Activated CD8-positive, alpha-beta T cell treated with anti-CD3 and anti-CD28 coated beads, Interleukin-2, amount 10 ng/mL, durations not matched to agents 7 days and 5 days (primary cell): ENCODE results near the gene CCDC57. TPM values are rescaled to one million over a fixed set of nuclear protein-coding genes. Genes with fewer than 3 reads are reported as not detected.

Experiments
- ATAC-seq: fragments of 150-1000 bp; cut with Tn5 transposase; one replicate; pipeline ENCODE4 v1.10.0; 2021; ENCODE audit warnings: moderate library complexity
- CTCF ChIA-PET: fragments of 350-600 bp; sonication (Branson Sonifier 250); formaldehyde crosslinking; loops from one replicate; lab custom pipeline; 2021; ENCODE audit warnings: antibody characterized with exemption; lab: Charles Lee
- POLR2A ChIA-PET: fragments of 350-600 bp; sonication (Branson Sonifier 250); formaldehyde crosslinking; loops from one replicate; lab custom pipeline; 2021; ENCODE audit warnings: antibody characterized with exemption; lab: Charles Lee
- DNase-seq: peaks from one replicate; pipeline ENCODE4 v3.0.0-alpha.2; 2020
- H3K27ac Mint-ChIP-seq: one replicate; pipeline ENCODE4 v1.8.0; 2021; ENCODE audit warnings: mild to moderate bottlenecking, mixed read lengths
- H3K27me3 Mint-ChIP-seq: one replicate; pipeline ENCODE4 v1.8.0; 2021; ENCODE audit warnings: low read depth, mixed read lengths
- H3K36me3 Mint-ChIP-seq: one replicate; pipeline ENCODE4 v1.8.0; 2021; ENCODE audit warnings: low read depth, mixed read lengths
- H3K4me1 Mint-ChIP-seq: one replicate; pipeline ENCODE4 v1.8.0; 2021; ENCODE audit warnings: low read depth, mixed read lengths
- H3K4me3 Mint-ChIP-seq: one replicate; pipeline ENCODE4 v1.8.0; 2021; ENCODE audit warnings: mild to moderate bottlenecking, mixed read lengths
- H3K9me3 Mint-ChIP-seq: one replicate; pipeline ENCODE4 v1.8.0; 2022; ENCODE audit warnings: mixed read lengths; ENCODE audit not compliant: insufficient read depth
- total RNA-seq, 2 experiments: library from RNA; stranded (reverse); gene quantifications; one replicate each; pipeline ENCODE4 v1.2.3, GENCODE V29; 2021

Gene CCDC57
- total RNA-seq, 2 experiments from 2014 or later = 78.3 to 84.7 TPM

DNA sequence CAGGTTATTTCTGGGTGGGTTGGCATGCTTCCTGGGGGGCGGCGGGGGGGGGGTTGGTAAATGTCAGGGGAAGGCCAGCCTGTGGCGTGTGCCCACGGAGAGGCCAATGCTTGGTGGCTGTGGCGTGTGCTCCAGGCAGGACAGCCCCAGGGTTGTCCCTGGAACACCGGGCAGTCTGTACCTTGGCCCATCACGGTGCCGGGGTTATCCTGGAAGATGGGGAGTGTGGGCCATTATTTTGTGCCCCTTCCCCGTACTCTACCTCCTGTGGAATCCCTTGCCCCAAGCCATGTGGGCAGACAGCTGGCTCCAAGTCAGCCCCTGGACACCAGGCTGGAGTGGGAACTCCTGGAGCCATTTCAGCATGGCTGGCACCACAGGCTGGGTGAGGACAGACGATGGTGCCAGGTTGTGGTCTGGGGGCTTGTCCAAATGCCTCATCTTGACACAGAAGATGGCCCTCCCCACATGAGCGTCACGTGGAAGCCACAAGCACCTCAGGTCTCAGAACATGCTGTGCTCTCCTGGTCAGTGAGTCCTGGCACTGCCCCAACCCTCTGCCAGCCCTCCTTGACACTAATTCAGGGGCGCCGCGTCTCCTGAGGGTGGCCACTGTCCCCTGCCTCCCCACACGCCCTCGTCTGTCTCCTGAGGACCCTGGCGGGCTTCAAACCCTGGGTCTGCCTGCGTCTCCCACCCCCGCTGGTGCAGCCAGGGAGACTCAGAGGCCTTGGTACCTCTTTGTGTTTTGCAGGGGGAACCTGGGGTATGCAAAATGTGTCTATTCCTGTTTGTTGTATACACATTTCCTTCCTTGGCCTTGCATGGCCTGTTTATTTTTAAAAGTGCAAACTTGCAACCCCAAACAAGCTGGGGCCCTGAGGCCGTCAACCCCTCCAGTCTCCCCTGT, 20.5 kb upstream of the CCDC57 start:
- Mint-ChIP-seq H3K36me3 (peaks cover 34% of the 10 kb centered on the region), H3K4me3 (peak overlapping the region; percentile 43), H3K4me1 (peaks cover 42% of the 10 kb centered on the region), H3K27ac (peak overlapping the region; percentile 60), H3K27me3 (no peaks in the 10 kb centered on the region), H3K9me3 (no peaks in the 10 kb centered on the region)
- ChIA-PET POLR2A (no interaction called here), CTCF (no interaction called here)
- ATAC-seq (no peak), DNase-seq (no peak)

DNA sequence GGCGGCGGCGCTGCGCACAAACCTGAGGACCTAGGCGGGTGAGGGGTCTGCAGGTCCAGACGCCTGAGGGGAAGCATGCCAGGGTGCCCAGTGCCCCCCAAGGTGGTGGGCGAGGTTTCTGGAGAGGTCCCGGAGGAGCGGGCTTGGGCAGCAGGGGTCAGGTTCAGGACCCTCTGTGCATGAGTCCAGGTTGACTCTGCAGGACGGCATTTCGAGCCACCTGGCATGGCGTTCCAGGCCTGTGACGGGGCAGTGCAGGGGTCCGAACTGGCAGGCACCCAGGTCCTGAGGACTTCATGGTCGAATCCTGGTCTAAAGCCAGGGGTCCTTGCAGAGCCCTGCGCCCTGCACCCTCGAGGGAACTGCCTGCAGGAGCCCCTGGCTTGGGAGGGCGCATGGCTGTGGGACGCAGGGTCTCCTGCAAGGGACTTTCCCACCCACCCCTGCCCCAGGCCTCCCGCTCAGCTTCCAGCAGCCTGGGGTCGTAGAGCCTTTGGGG, 19.7 kb upstream of the CCDC57 start:
- Mint-ChIP-seq H3K27ac (peak overlapping the region; percentile 15), H3K36me3 (peaks cover 28% of the 10 kb centered on the region), H3K9me3 (no peaks in the 10 kb centered on the region), H3K27me3 (no peaks in the 10 kb centered on the region), H3K4me1 (peaks cover 40% of the 10 kb centered on the region), H3K4me3 (peak overlapping the region; percentile 15)
- DNase-seq (no peak), ATAC-seq (no peak)
- ChIA-PET POLR2A (no interaction called here), CTCF (interaction anchor here (1.5 kb wide), 1 partner anchor 26 kb away, joined by 5 read pairs; no protein-coding TSS in a partner anchor)

DNA sequence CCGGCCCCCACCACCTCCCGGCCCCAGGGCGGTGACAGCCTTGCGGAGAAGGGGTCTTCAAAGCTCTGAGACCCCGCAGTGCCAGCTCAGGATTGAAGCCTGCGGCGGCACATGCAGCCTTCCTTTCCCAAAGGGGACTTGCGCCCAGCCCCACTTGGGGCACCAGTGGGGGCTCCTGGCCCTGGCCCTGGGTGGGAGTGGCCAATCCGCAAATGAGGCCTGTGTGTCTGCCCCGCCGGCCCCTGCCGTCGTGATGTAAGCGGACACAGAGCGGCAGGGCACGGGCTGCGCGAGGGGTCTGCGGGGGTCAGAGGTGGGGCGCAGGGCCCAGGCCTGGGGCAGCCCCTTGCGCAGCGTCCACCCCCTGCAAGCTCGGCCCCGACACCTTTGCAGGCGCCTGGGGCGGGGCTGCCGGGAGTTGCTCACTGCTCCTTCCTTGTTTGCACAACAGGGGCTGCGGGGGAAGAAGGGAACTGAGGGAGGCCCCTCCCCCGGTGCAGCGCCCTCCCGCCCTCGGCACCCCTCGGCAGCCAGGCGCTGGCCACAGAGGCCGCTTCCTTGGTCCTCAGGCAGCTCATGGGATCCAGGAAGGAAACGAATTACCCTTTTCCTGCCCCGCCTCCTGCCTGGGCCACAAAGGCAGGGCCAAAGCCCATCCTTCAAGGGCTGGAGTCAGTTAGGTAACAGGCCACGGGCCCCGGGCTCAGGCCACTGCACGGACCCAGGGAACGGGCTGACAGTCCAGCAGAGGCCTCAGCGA, 19.1 kb upstream of the CCDC57 start:
- H3K36me3 Mint-ChIP-seq = peaks cover 27% of the 10 kb centered on the region
- ATAC-seq (peak; percentile 1), DNase-seq (peak; percentile 73)
- H3K27me3 Mint-ChIP-seq = no peaks in the 10 kb centered on the region
- ChIA-PET CTCF (interaction anchor here (1.5 to 1.9 kb wide), 3 partner anchors 10 to 90 kb away, joined by 5 to 7 read pairs (median 7); no protein-coding TSS in a partner anchor), POLR2A (interaction anchor here (0.6 kb wide), 1 partner anchor 16 kb away, joined by 4 read pairs; no protein-coding TSS in a partner anchor)
- H3K4me3 Mint-ChIP-seq = peak overlapping the region; percentile 40
- H3K27ac Mint-ChIP-seq = peak overlapping the region; percentile 15
- H3K4me1 Mint-ChIP-seq = peaks cover 43% of the 10 kb centered on the region
- no peaks in the 10 kb centered on the region for H3K9me3 Mint-ChIP-seq

DNA sequence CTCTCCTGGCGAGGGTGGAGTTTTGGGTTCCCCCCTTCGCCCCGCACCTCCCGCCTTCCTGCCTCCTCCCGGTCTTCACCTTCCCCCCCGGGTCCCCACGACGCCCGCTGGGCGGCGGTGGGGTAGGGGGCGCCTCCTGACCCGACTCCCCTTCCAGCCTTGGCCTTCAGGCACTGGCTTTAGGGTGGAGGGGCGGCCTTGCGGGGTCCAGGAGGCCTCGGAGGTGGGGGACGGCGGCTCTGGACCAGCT, 18.6 kb upstream of the CCDC57 start:
- Mint-ChIP-seq H3K9me3 (no peaks in the 10 kb centered on the region), H3K27ac (no peak overlapping the region), H3K27me3 (no peaks in the 10 kb centered on the region), H3K4me3 (peak overlapping the region; percentile 40), H3K36me3 (peaks cover 24% of the 10 kb centered on the region), H3K4me1 (peaks cover 42% of the 10 kb centered on the region)
- DNase-seq (no peak), ATAC-seq (peak; percentile 25)
- CTCF ChIA-PET = interaction anchor here (1.5 to 1.9 kb wide), 3 partner anchors 10 to 90 kb away, joined by 5 to 7 read pairs (median 7); no protein-coding TSS in a partner anchor
- POLR2A ChIA-PET = interaction anchor here (0.6 kb wide), 1 partner anchor 16 kb away, joined by 4 read pairs; no protein-coding TSS in a partner anchor

DNA sequence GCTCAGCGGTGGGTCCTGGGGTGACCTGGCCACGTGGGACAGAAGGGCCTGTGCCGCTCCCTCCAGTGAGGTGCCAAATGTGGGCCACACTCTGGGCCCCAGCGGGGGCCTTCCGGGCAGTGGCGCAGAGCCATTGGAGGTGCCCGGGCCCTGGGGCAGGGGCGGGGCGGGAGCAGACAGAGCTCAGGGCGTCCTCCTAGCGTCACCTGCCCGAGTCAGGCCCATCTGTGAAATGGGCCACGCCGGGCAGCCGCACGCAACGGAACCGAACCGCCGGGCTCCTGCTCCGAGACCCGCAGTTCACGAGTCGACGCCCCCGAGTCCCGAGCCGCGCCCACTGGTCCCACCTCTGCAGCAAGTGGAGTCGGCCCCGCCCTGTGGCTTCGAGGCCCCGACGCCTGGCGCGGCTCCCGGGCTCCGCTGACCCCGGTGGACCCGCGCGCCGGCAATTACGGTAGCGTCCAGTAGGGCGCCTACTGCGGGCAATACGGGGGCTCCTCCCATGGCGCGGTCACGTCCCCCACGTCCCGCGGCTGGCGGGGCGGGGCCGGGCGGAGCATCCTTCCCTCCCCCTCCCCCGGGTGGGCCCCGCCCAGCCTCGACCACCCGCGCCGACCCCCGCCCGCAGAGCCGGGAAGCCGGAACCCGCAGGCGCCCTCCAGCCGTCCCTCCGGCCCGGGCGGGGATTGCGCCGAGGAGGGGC, 18.1 kb upstream of the CCDC57 start:
- H3K36me3 Mint-ChIP-seq = peaks cover 20% of the 10 kb centered on the region
- CTCF ChIA-PET = interaction anchor here (1.5 to 1.9 kb wide), 3 partner anchors 11 to 91 kb away, joined by 5 to 7 read pairs (median 7); no protein-coding TSS in a partner anchor
- peak overlapping the region; percentile 92 for H3K27ac Mint-ChIP-seq
- DNase-seq (peak; percentile 85), ATAC-seq (peak; percentile 45)
- H3K9me3 Mint-ChIP-seq = no peaks in the 10 kb centered on the region
- POLR2A ChIA-PET = interaction anchor here (0.5 to 0.7 kb wide), 3 partner anchors 19 to 30 kb away, joined by 3 to 4 read pairs (median 3); no protein-coding TSS in a partner anchor
- H3K4me1 Mint-ChIP-seq = peaks cover 37% of the 10 kb centered on the region
- peak overlapping the region; percentile 95 for H3K4me3 Mint-ChIP-seq
- no peaks in the 10 kb centered on the region for H3K27me3 Mint-ChIP-seq

DNA sequence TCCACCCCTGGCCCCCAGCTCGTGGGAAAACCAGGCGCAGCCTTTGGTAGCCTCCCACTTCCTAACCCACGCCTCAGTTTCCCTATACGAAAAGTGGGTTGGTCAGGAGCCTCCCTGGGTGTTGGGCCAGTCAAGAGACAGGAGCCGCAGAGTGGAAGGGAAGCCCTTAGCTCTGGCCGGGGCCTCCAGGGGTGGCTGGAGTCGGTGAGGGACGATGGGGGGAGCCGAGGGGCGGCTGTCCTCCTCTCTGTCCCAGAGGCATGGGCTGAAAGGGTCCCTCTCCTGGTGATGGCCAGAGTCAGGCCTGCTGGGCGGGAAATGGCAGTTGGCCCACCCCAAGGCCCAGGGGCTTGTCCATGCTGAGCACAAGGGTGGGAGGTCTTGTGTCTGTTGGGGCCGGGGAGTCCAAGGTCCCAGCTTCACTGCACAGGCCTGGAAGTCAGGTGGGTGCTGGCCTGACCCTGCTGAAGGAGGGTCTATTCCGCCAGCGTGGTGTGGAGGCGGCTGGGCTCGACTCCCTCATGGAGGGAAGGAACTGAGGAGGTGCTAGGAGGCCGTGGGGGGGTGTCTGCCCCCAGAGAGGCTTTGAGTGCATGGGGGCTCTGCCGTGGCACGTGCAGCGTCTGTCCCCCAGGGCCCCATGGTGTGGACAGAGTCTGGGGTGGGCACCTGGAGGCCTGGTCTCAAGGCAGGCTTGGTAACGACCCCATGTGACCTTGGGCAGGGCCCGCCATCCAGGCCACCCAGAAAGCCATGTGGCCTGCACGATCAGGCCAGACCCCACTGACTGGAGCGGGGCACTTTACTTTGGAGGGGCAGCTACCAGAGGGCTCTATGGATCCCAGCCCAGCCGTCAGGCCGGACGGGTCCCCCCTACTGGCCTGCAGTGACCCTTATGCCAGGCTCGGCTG, 17.3 kb upstream of the CCDC57 start:
- ChIA-PET CTCF (interaction anchor here (1.5 to 1.9 kb wide), 3 partner anchors 11 to 91 kb away, joined by 7 read pairs; no protein-coding TSS in a partner anchor), POLR2A (interaction anchor here (0.7 to 1.8 kb wide), 11 partner anchors 8 to 192 kb away, joined by 3 to 7 read pairs (median 4); partner anchors contain the start of genes CD7, CSNK1D and DCXR)
- Mint-ChIP-seq H3K27me3 (no peaks in the 10 kb centered on the region), H3K9me3 (no peaks in the 10 kb centered on the region), H3K27ac (peak overlapping the region; percentile 92), H3K36me3 (peaks cover 15% of the 10 kb centered on the region), H3K4me3 (peak overlapping the region; percentile 95), H3K4me1 (peaks cover 29% of the 10 kb centered on the region)
- ATAC-seq = peak; percentile 0
- no peak for DNase-seq

DNA sequence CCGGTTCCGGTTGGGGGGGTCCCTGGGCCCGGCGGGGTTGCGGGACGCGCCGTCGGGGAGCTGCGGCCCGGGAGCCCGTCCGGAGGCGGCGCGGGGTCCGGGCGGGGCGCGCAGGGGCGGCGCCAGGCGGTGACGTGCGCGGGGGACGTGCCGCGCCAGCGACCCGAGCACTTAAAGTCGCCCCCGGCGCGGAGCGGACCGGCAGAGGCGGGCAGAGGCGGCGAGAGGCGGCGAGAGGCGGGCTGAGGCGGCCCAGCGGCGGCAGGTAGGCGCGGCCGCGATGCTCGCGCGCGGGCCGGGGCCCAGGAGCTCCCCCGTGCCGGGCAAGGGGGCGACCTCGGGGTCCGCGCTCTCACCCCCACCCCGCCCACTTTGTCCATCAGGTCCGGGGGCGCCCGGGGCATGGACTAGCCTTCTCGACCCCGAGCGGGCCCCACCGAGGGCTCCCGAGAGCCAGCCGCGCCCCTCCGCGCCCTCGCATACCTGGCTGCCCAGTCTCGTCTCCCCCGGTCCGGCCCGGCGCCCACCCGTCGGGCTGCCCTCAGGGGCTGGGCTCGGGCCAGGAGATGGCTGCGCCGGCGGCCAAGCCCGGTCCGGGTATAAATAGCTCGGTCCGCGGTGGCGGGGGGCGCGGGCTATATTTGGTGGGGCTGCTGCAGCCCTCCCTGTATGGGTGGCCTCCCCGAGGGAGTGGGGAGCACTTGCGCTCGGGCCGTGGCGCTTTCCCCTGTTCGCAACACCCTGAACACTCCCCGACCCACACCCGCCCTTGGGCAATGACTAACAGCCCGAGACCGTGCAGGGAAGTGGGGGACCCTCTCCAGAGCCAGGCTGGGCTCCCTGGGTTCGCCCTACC, 16.4 kb upstream of the CCDC57 start, which contains the start of gene SLC16A3:
Gene SLC16A3, plus strand, starts transcription at position 201 of the 856 bp plus-strand sequence. CDS start 6,967 bp downstream, outside the sequence.
- H3K4me3 Mint-ChIP-seq = peak within 1 kb of the TSS; percentile 95
- H3K27ac Mint-ChIP-seq = peak within 1 kb of the TSS; percentile 92
- H3K27me3 Mint-ChIP-seq = no peaks in the 10 kb centered on the region
- DNase-seq (peak; percentile 80), ATAC-seq (peak; percentile 56)
- CTCF ChIA-PET = interaction anchor here (1.9 kb wide), 1 partner anchor 23 kb away, joined by 7 read pairs; no protein-coding TSS in a partner anchor
- H3K9me3 Mint-ChIP-seq = no peaks in the 10 kb centered on the region
- POLR2A ChIA-PET = interaction anchor here (0.7 to 1.8 kb wide), 16 partner anchors 9 to 199 kb away, joined by 3 to 7 read pairs (median 4); partner anchors contain the start of genes CD7, CSNK1D and DCXR
- peaks cover 14% of the 10 kb centered on the region for H3K36me3 Mint-ChIP-seq
- H3K4me1 Mint-ChIP-seq = peaks cover 20% of the 10 kb centered on the region

DNA sequence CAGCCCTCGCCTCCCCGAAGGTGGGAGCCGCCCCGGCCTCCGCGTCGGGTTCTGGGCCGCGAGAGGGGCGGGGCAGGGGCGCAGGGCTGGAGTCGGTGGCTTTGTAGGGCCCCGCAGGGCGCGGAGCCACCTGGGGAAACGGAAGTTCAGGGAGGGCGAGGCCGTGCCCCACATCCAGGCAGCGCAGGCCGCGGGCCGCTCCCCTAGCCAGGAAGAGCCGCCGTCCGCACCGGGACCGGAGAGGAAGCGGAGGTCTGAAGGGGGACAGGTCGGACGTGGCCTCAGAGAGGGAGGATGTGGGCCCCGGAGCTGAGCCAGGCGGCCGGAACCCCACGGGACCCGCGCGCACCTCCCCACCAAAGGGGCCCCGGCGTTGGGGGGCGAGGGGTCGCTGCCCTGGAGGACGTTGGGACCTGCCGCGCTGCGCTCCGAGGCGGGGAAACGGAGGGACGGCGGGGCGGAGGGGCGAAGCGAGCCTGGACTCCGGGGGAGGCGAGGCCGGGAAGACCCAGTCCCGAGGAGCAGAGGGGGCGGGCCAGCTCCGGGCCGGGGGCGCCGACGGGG, 15.7 kb upstream of the CCDC57 start:
- ChIA-PET CTCF (interaction anchor here (1.9 kb wide), 1 partner anchor 22 kb away, joined by 7 read pairs; no protein-coding TSS in a partner anchor), POLR2A (interaction anchor here (0.7 to 1.8 kb wide), 11 partner anchors 14 to 191 kb away, joined by 3 to 7 read pairs (median 5); partner anchors contain the start of genes CD7 and DCXR)
- Mint-ChIP-seq H3K4me1 (peaks cover 17% of the 10 kb centered on the region), H3K4me3 (peak overlapping the region; percentile 80), H3K27me3 (no peaks in the 10 kb centered on the region), H3K36me3 (peaks cover 12% of the 10 kb centered on the region), H3K9me3 (no peaks in the 10 kb centered on the region), H3K27ac (peak overlapping the region; percentile 90)
- ATAC-seq (peak; percentile 42), DNase-seq (peak; percentile 84)

DNA sequence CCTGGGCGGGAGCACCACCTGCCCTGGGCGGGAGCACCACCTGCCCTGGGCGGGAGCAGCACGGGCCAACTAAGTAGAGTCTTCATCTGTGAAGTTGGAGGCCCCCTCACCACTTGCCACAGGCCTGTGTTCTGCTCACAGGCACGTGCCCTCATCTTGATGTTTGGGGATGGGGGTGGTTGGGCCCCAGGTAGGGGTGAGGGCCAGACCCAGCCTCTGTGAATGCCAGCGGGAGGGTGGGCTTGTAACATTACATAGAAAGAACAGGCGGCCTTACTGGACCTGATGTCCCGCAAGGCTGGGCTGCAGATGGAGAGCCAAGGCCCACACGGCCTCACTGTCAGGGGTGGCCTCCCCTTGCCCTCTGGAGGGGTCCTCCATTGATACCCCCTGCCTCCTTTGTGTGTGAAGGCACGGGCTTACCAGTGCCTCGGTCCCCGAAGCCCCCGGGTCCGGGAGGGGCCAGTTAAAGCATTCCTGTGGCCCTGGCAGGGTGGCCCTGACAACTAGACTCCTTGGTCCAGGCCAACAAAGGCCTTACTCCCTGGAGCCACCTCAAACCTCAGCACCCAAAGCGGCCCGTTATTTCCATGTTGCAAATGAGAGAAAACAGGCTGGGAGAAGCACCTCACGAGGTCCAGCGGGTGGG, 15.1 kb upstream of the CCDC57 start:
- Mint-ChIP-seq H3K36me3 (peaks cover 11% of the 10 kb centered on the region), H3K4me1 (peaks cover 17% of the 10 kb centered on the region), H3K27me3 (no peaks in the 10 kb centered on the region), H3K27ac (peak overlapping the region; percentile 90), H3K9me3 (no peaks in the 10 kb centered on the region), H3K4me3 (peak overlapping the region; percentile 80)
- ChIA-PET CTCF (no interaction called here), POLR2A (no interaction called here)
- no peak for DNase-seq
- no peak for ATAC-seq
